HL-60 (cell line): ENCODE measurements around the gene CARD6.
A peak's percentile ranks its signal among the peaks of the same experiment; 100 is the strongest.

Experiments used
- DNase-seq, 2 experiments: peaks; one replicate each; pipeline ENCODE4 v3.0.0-alpha.2; 2010 to 2020; ENCODE audit warnings: low read depth in 1 of 2, low spot score in 1 of 2
- H3K27ac ChIP-seq: fragments of 250-450 bp; sonication (Bioruptor Pico); replicated peaks from 2 replicates; pipeline ENCODE4 v1.5.1; 2020; ENCODE audit warnings: mild to moderate bottlenecking, moderate library complexity
- H3K27me3 ChIP-seq: fragments of 250-450 bp; sonication (Bioruptor Pico); 2 replicates; pipeline ENCODE4 v1.5.1; 2021; ENCODE audit warnings: mild to moderate bottlenecking, moderate library complexity; ENCODE audit not compliant: insufficient read depth, poor library complexity, severe bottlenecking
- H3K4me3 ChIP-seq: replicated peaks from 2 replicates; pipeline ENCODE4 v1.5.1; 2011; ENCODE audit warnings: mild to moderate bottlenecking, control low read depth, low read length; ENCODE audit not compliant: insufficient read depth
- GABPA ChIP-seq: IDR thresholded peaks from 2 replicates; pipeline ENCODE4 v1.6.1; 2012; ENCODE audit warnings: low read depth
- POLR2AphosphoS5 ChIP-seq: IDR thresholded peaks from 2 replicates; pipeline ENCODE4 v1.6.1; 2012; ENCODE audit warnings: low read depth
- SPI1 ChIP-seq: IDR thresholded peaks from 2 replicates; pipeline ENCODE4 v1.6.1; 2012; ENCODE audit warnings: low read depth, mild to moderate bottlenecking, borderline replicate concordance
- TF ChIP-seq, protein P1 (sequence below): IDR thresholded peaks from one replicate; pipeline ENCODE4 v1.5.1; 2011; ENCODE audit warnings: low read length, control low read depth, inconsistent platforms; ENCODE audit not compliant: insufficient read depth
- TF ChIP-seq, protein P2 (sequence below): IDR thresholded peaks from 2 replicates; pipeline ENCODE4 v1.6.1; 2012; ENCODE audit warnings: low read depth; ENCODE audit not compliant: insufficient replicate concordance

CARD6 gene

GRCh38 chr5:40796487-40796889, 44.7 kb upstream of the CARD6 start:
- Histone ChIP-seq H3K27ac (peak overlapping the region; percentile 78), H3K4me3 (peak overlapping the region; percentile 73), H3K27me3 (no peaks in the 10 kb centered on the region)
- DNase-seq: peak; percentile 32 to 91
- no peak for TF ChIP-seq POLR2AphosphoS5
- TF ChIP-seq, protein P1, sequence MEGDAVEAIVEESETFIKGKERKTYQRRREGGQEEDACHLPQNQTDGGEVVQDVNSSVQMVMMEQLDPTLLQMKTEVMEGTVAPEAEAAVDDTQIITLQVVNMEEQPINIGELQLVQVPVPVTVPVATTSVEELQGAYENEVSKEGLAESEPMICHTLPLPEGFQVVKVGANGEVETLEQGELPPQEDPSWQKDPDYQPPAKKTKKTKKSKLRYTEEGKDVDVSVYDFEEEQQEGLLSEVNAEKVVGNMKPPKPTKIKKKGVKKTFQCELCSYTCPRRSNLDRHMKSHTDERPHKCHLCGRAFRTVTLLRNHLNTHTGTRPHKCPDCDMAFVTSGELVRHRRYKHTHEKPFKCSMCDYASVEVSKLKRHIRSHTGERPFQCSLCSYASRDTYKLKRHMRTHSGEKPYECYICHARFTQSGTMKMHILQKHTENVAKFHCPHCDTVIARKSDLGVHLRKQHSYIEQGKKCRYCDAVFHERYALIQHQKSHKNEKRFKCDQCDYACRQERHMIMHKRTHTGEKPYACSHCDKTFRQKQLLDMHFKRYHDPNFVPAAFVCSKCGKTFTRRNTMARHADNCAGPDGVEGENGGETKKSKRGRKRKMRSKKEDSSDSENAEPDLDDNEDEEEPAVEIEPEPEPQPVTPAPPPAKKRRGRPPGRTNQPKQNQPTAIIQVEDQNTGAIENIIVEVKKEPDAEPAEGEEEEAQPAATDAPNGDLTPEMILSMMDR: no peak

GRCh38 chr5:40797273-40798011, 43.7 kb upstream of the CARD6 start:
- Histone ChIP-seq H3K4me3 (peak overlapping the region; percentile 73), H3K27ac (peak overlapping the region; percentile 78), H3K27me3 (no peaks in the 10 kb centered on the region)
- TF ChIP-seq, protein P2, sequence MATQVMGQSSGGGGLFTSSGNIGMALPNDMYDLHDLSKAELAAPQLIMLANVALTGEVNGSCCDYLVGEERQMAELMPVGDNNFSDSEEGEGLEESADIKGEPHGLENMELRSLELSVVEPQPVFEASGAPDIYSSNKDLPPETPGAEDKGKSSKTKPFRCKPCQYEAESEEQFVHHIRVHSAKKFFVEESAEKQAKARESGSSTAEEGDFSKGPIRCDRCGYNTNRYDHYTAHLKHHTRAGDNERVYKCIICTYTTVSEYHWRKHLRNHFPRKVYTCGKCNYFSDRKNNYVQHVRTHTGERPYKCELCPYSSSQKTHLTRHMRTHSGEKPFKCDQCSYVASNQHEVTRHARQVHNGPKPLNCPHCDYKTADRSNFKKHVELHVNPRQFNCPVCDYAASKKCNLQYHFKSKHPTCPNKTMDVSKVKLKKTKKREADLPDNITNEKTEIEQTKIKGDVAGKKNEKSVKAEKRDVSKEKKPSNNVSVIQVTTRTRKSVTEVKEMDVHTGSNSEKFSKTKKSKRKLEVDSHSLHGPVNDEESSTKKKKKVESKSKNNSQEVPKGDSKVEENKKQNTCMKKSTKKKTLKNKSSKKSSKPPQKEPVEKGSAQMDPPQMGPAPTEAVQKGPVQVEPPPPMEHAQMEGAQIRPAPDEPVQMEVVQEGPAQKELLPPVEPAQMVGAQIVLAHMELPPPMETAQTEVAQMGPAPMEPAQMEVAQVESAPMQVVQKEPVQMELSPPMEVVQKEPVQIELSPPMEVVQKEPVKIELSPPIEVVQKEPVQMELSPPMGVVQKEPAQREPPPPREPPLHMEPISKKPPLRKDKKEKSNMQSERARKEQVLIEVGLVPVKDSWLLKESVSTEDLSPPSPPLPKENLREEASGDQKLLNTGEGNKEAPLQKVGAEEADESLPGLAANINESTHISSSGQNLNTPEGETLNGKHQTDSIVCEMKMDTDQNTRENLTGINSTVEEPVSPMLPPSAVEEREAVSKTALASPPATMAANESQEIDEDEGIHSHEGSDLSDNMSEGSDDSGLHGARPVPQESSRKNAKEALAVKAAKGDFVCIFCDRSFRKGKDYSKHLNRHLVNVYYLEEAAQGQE: no peak
- TF ChIP-seq SPI1: peak; percentile 68; the same call in 1 of the 2 replicates
- peak; percentile 58 to 82 for DNase-seq

- TF ChIP-seq POLR2AphosphoS5 (no peak), GABPA (no peak), SPI1 (no peak)
- TF ChIP-seq, protein P1: no peak
- TF ChIP-seq, protein P2: no peak
Observed at GRCh38 chr5:40798012-40798800, 43.0 kb upstream of the CARD6 start, which contains the start of gene PRKAA1. Gene PRKAA1, minus strand, starts transcription at chr5:40798374. Its CDS starts 185 bp downstream, at chr5:40798189.

GRCh38 chr5:40798801-40799210, 42.4 kb upstream of the CARD6 start:
- H3K27ac ChIP-seq: no peak overlapping the region

More at GRCh38 chr5:40798012-40798800, 43.0 kb upstream of the CARD6 start, which contains the start of gene PRKAA1:
- Histone ChIP-seq H3K27me3 (no peaks in the 10 kb centered on the region), H3K4me3 (peak within 1 kb of the TSS; percentile 73), H3K27ac (peak within 1 kb of the TSS; percentile 78)
- peak; percentile 80 for DNase-seq

More at GRCh38 chr5:40798801-40799210, 42.4 kb upstream of the CARD6 start:
- DNase-seq: no peak
- TF ChIP-seq, protein P1: no peak
- H3K4me3 ChIP-seq: peak overlapping the region; percentile 73
- H3K27me3 ChIP-seq: no peaks in the 10 kb centered on the region
